Ishikawa (cell line): ENCODE results near the gene RAD51B.

Experiments
- CEBPB ChIP-seq: IDR thresholded peaks from 2 replicates; pipeline ENCODE4 v1.6.1; 2012
- MAX ChIP-seq: IDR thresholded peaks from 2 replicates; pipeline ENCODE4 v1.6.1; 2012
- REST ChIP-seq: IDR thresholded peaks from 2 replicates; pipeline ENCODE4 v1.6.1; 2012; ENCODE audit warnings: low read depth, mild to moderate bottlenecking
- YY1 ChIP-seq: IDR thresholded peaks from 2 replicates; pipeline ENCODE4 v1.6.1; 2012; ENCODE audit warnings: low read depth

GRCh38 chr14:68182492-68182891, 362.9 kb downstream of the RAD51B start:
- TF ChIP-seq CEBPB: no peak
- TF ChIP-seq MAX: no peak
- TF ChIP-seq REST: no peak
- no peak for TF ChIP-seq YY1
